ENCODE results near the gene ZNF236. TPM values are rescaled to one million over a fixed set of nuclear protein-coding genes. Genes with fewer than 3 reads are reported as not detected.

The ZNF236 gene
- total RNA-seq, 1 experiment from 2014 or later = 24.8 TPM

DNA sequence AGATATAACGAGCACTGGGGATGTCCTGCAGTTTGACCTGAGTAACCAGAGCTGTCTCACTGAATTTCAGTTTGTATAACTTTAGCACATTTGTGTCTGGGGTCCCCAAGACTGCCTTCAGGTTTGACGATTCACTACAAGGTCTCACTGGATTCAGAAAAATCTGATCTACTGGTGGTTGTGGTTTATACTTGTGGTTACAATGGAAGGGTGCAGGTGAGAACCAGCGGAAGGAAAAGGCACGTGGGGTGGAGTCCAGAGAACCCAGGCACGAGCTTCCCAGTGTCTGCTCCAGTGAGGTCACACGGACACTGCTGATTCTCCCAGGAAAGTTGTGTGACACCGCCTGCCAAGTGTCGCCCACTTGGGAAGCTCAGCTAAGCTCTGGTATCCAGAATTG, 126.0 kb downstream of the ZNF236 start:
- POLR2A ChIA-PET (ENCODE audit: low non-redundant PET) = no interaction called here
- intact Hi-C loops (cut with micrococcal nuclease; ENCODE audit: unreplicated experiment) = no loop called here
- no peaks in the 10 kb centered on the region for H3K27me3 ChIP-seq (replicated peaks; ENCODE audit: insufficient read depth, low read depth, low read length, poor library complexity)
- H3K9me3 ChIP-seq (ENCODE audit: low read depth, low read length, poor library complexity, severe bottlenecking) = no peaks in the 10 kb centered on the region
- BruUV-seq (replicated peaks) = no TSS peak
- DNase-seq (ENCODE audit: low spot score) = no peak
- H3K27ac ChIP-seq (ENCODE audit: low read depth, low read length, poor library complexity, severe bottlenecking) = no peak overlapping the region
- peaks cover 8% of the 10 kb centered on the region for H3K36me3 ChIP-seq (ENCODE audit: insufficient read depth, low read length, poor library complexity, severe bottlenecking)
- TF ChIP-seq EZH2 (IDR thresholded peaks at IDR 0.05; ENCODE audit: borderline replicate concordance, low read depth, low read length, poor library complexity, severe bottlenecking) = no peak
- TF ChIP-seq, protein P1, sequence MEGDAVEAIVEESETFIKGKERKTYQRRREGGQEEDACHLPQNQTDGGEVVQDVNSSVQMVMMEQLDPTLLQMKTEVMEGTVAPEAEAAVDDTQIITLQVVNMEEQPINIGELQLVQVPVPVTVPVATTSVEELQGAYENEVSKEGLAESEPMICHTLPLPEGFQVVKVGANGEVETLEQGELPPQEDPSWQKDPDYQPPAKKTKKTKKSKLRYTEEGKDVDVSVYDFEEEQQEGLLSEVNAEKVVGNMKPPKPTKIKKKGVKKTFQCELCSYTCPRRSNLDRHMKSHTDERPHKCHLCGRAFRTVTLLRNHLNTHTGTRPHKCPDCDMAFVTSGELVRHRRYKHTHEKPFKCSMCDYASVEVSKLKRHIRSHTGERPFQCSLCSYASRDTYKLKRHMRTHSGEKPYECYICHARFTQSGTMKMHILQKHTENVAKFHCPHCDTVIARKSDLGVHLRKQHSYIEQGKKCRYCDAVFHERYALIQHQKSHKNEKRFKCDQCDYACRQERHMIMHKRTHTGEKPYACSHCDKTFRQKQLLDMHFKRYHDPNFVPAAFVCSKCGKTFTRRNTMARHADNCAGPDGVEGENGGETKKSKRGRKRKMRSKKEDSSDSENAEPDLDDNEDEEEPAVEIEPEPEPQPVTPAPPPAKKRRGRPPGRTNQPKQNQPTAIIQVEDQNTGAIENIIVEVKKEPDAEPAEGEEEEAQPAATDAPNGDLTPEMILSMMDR (conservative IDR thresholded peaks at IDR 0.05; ENCODE audit: low read depth, low read length) = no peak
- H3K4me1 ChIP-seq (ENCODE audit: insufficient read depth, low read length, poor library complexity, severe bottlenecking) = no peaks in the 10 kb centered on the region
- no peak overlapping the region for H3K4me3 ChIP-seq (ENCODE audit: low read depth, low read length, poor library complexity, severe bottlenecking)
- CTCF ChIA-PET = no interaction called here

DNA sequence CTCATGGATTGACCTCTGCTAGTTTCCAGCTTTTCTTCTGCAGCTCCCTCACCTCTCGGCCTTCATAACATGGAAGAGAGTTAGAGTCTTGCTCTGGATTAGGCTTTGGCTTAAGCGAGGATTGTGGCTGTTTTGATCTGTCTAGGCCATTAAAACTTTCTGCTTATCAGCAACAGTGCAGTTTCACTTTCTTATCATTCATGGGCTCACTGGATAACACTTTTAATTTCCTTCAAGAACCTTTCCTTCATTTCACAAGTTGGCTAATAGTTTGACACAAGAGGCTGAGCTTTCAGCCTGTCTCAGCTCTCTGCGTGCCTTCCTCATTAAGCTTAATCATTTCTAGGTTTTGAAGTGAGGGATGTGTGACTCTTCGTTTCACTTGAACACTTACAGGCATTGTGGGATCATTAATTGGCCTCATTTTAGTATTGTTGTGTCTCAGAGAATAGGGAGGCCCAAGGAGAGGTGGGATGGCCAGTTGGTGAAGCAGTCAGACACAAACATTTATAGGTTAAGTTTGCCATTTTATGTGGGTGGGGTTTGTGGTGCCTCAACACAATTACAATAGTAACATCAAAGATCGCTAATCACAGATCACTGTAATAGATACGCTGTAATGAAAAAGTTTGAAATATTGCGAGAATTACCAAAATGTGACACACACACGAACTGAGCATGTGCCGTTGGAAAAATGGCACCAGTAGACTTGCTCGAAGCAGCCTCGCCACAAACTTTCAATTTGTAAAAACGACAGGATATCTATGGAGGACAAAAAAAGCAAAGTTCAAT, 129.3 kb downstream of the ZNF236 start:
- TF ChIP-seq EZH2 (IDR thresholded peaks at IDR 0.05; ENCODE audit: borderline replicate concordance, low read depth, low read length, poor library complexity, severe bottlenecking) = no peak
- CTCF ChIA-PET = no interaction called here
- peaks cover 8% of the 10 kb centered on the region for H3K36me3 ChIP-seq (ENCODE audit: insufficient read depth, low read length, poor library complexity, severe bottlenecking)
- BruUV-seq (replicated peaks) = no TSS peak
- no peak overlapping the region for H3K4me3 ChIP-seq (ENCODE audit: low read depth, low read length, poor library complexity, severe bottlenecking)
- no peaks in the 10 kb centered on the region for H3K27me3 ChIP-seq (replicated peaks; ENCODE audit: insufficient read depth, low read depth, low read length, poor library complexity)
- POLR2A ChIA-PET (ENCODE audit: low non-redundant PET) = no interaction called here
- intact Hi-C loops (cut with micrococcal nuclease; ENCODE audit: unreplicated experiment) = no loop called here
- no peak overlapping the region for H3K27ac ChIP-seq (ENCODE audit: low read depth, low read length, poor library complexity, severe bottlenecking)
- no peaks in the 10 kb centered on the region for H3K4me1 ChIP-seq (ENCODE audit: insufficient read depth, low read length, poor library complexity, severe bottlenecking)
- no peak for DNase-seq (ENCODE audit: low spot score)
- H3K9me3 ChIP-seq (ENCODE audit: low read depth, low read length, poor library complexity, severe bottlenecking) = no peaks in the 10 kb centered on the region

DNA sequence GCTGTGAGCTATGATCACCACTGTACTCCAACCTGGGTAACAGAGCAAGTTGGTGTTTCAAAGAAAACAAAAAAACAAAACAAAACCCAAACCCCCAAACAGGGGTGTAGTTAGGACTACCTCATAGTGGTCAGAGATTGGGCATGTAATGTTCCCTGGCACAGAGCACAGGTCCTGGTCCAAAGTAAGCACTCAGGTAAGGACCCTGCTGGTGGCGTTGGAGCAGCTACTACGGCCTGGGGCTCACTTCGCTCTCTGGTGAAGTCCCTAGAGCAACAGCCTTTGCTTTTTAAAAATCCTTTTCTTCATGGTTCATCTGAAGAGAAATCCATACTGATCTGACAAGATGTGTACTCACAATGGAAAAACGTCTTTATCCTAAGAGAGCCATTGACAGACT, 130.4 kb downstream of the ZNF236 start:
- H3K27ac ChIP-seq (ENCODE audit: low read depth, low read length, poor library complexity, severe bottlenecking) = no peak overlapping the region
- H3K27me3 ChIP-seq (replicated peaks; ENCODE audit: insufficient read depth, low read depth, low read length, poor library complexity) = no peaks in the 10 kb centered on the region
- H3K4me1 ChIP-seq (ENCODE audit: insufficient read depth, low read length, poor library complexity, severe bottlenecking) = no peaks in the 10 kb centered on the region
- intact Hi-C loops (cut with micrococcal nuclease; ENCODE audit: unreplicated experiment) = no loop called here
- no peak for DNase-seq (ENCODE audit: low spot score)
- BruUV-seq (replicated peaks) = no TSS peak
- CTCF ChIA-PET = no interaction called here
- TF ChIP-seq, protein P1 (conservative IDR thresholded peaks at IDR 0.05; ENCODE audit: low read depth, low read length) = no peak
- TF ChIP-seq EZH2 (IDR thresholded peaks at IDR 0.05; ENCODE audit: borderline replicate concordance, low read depth, low read length, poor library complexity, severe bottlenecking) = no peak
- peaks cover 8% of the 10 kb centered on the region for H3K36me3 ChIP-seq (ENCODE audit: insufficient read depth, low read length, poor library complexity, severe bottlenecking)
- H3K9me3 ChIP-seq (ENCODE audit: low read depth, low read length, poor library complexity, severe bottlenecking) = no peaks in the 10 kb centered on the region
- H3K4me3 ChIP-seq (ENCODE audit: low read depth, low read length, poor library complexity, severe bottlenecking) = no peak overlapping the region
- POLR2A ChIA-PET (ENCODE audit: low non-redundant PET) = no interaction called here

DNA sequence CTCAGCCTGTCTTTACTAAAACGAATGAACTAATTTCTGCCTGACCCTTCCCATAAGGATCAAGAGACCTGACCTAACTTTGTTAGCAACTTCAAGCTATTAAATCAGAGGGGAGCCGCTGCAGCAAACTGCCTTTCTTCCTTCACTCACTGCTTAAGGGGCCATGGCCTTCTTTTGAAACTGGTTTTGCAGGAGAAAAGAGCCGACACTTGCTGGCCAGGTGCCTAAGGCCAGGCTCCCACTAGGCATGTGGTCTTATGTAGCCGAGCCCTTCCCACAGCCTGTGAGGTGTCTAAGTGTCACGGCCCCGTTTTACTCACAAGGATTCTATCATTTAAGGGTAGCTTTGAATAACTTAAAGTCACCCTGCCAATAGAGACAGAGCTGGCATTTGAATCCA, 130.8 kb downstream of the ZNF236 start:
- Histone ChIP-seq H3K27me3 (replicated peaks; ENCODE audit: insufficient read depth, low read depth, low read length, poor library complexity) (no peaks in the 10 kb centered on the region), H3K4me1 (ENCODE audit: insufficient read depth, low read length, poor library complexity, severe bottlenecking) (no peaks in the 10 kb centered on the region), H3K36me3 (ENCODE audit: insufficient read depth, low read length, poor library complexity, severe bottlenecking) (peaks cover 4% of the 10 kb centered on the region), H3K4me3 (ENCODE audit: low read depth, low read length, poor library complexity, severe bottlenecking) (no peak overlapping the region), H3K27ac (ENCODE audit: low read depth, low read length, poor library complexity, severe bottlenecking) (no peak overlapping the region), H3K9me3 (ENCODE audit: low read depth, low read length, poor library complexity, severe bottlenecking) (no peaks in the 10 kb centered on the region)
- CTCF ChIA-PET = no interaction called here
- no peak for DNase-seq (ENCODE audit: low spot score)
- intact Hi-C loops (cut with micrococcal nuclease; ENCODE audit: unreplicated experiment) = no loop called here
- POLR2A ChIA-PET (ENCODE audit: low non-redundant PET) = interaction anchor here (0.5 kb wide), 1 partner anchor 201 kb away, joined by 3 read pairs; no protein-coding TSS in a partner anchor
- no TSS peak for BruUV-seq (replicated peaks)
- TF ChIP-seq, protein P1 (conservative IDR thresholded peaks at IDR 0.05; ENCODE audit: low read depth, low read length) = no peak
- TF ChIP-seq EZH2 (IDR thresholded peaks at IDR 0.05; ENCODE audit: borderline replicate concordance, low read depth, low read length, poor library complexity, severe bottlenecking) = no peak

All from A673 (cell line).